ENCODE data around the gene ADAMTSL1.

DNA sequence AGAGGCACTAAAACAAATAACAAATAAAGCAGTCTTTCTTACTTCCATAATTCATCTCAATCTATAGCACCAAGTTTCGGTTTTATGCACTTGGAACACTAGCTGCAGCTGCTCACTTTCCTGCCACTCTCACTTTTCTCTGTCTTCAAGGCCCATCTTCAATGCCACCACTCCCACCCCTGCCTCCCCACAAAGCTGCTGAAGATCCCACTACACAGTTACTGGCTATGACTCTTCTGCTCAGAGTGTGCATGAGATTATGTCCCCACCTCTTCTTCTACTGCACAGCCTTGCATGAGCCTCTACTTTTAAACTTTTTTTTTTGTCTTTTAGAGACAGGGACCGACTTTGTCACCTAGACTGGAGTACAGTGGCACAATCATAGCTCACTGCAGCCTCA is 481.7 kb downstream of the ADAMTSL1 start:
- TF ChIP-seq, protein P1, sequence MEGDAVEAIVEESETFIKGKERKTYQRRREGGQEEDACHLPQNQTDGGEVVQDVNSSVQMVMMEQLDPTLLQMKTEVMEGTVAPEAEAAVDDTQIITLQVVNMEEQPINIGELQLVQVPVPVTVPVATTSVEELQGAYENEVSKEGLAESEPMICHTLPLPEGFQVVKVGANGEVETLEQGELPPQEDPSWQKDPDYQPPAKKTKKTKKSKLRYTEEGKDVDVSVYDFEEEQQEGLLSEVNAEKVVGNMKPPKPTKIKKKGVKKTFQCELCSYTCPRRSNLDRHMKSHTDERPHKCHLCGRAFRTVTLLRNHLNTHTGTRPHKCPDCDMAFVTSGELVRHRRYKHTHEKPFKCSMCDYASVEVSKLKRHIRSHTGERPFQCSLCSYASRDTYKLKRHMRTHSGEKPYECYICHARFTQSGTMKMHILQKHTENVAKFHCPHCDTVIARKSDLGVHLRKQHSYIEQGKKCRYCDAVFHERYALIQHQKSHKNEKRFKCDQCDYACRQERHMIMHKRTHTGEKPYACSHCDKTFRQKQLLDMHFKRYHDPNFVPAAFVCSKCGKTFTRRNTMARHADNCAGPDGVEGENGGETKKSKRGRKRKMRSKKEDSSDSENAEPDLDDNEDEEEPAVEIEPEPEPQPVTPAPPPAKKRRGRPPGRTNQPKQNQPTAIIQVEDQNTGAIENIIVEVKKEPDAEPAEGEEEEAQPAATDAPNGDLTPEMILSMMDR (tag by site-specific recombination; IDR thresholded peaks at IDR 0.05), result no peak
- no peak for TF ChIP-seq ZNF48 (tag by site-specific recombination; IDR thresholded peaks at IDR 0.05)
- no peak for TF ChIP-seq YY1 (tag by site-specific recombination; IDR thresholded peaks at IDR 0.05)
- no peak for TF ChIP-seq ZNF274 (IDR thresholded peaks at IDR 0.05; ENCODE audit: low read length)
- no peak for TF ChIP-seq ZNF274 (tag by site-specific recombination; IDR thresholded peaks at IDR 0.05; ENCODE audit: borderline replicate concordance)
- TF ChIP-seq ZNF510 (tag by site-specific recombination; IDR thresholded peaks at IDR 0.05; ENCODE audit: insufficient replicate concordance), result no peak
- no peak for TF ChIP-seq ZNF19 (tag by site-specific recombination; IDR thresholded peaks at IDR 0.05; ENCODE audit: low read depth)
- no peak for TF ChIP-seq IKZF3 (tag by site-specific recombination; IDR thresholded peaks at IDR 0.05)
- TF ChIP-seq ZNF416 (tag by site-specific recombination; IDR thresholded peaks at IDR 0.05), result no peak
- no peak for TF ChIP-seq ZNF174 (tag by site-specific recombination; IDR thresholded peaks at IDR 0.05)
- no peak for TF ChIP-seq ZNF768 (tag by site-specific recombination; IDR thresholded peaks at IDR 0.05)
- TF ChIP-seq ZNF214 (tag by site-specific recombination; IDR thresholded peaks at IDR 0.05; ENCODE audit: borderline replicate concordance), result no peak
- TF ChIP-seq ZSCAN30 (tag by site-specific recombination; IDR thresholded peaks at IDR 0.05), result no peak
- no peak for TF ChIP-seq GFI1B (tag by site-specific recombination; IDR thresholded peaks at IDR 0.05)
